Measurements from ENCODE around the gene RYR2. TPM values are rescaled to one million over a fixed set of nuclear protein-coding genes. Genes with fewer than 3 reads are reported as not detected.

Gene RYR2
- total RNA-seq, 1 experiment from 2014 or later: 3.4 TPM

GRCh38 chr1:237705462-237705861 is 663.5 kb downstream of the RYR2 start:
- no peak overlapping the region for H3K23ac ChIP-seq (ENCODE audit: insufficient read length, low read depth, low read length)
- H2BK15ac ChIP-seq (ENCODE audit: low read depth, low read length): no peak overlapping the region
- Mint-ChIP-seq H3K36me3 (ENCODE audit: insufficient read depth in 1 of 3, low read depth in 3 of 3) (no peaks in the 10 kb centered on the region), H3K27me3 (ENCODE audit: low read depth) (no peaks in the 10 kb centered on the region), H3K27ac (no peak overlapping the region), H3K4me1 (no peaks in the 10 kb centered on the region), H3K4me3 (no peak overlapping the region), H3K9me3 (no peaks in the 10 kb centered on the region)
- H2BK12ac ChIP-seq (ENCODE audit: insufficient read length, low read depth, low read length): no peak overlapping the region
- H3K27me3 ChIP-seq (ENCODE audit: insufficient read depth, low read length): no peaks in the 10 kb centered on the region
- H3K18ac ChIP-seq (ENCODE audit: insufficient read length, low read depth, low read length): no peak overlapping the region
- no peak overlapping the region for H4K5ac ChIP-seq (ENCODE audit: insufficient read length, low read depth, low read length)
- H3T11ph ChIP-seq (ENCODE audit: low read length): no peak overlapping the region
- no peak overlapping the region for H2AK5ac ChIP-seq (ENCODE audit: insufficient read length, low read length)
- no peaks in the 10 kb centered on the region for H3K79me1 ChIP-seq (ENCODE audit: insufficient read depth, low read depth, low read length, poor library complexity, severe bottlenecking)
- H3K4me2 ChIP-seq (ENCODE audit: insufficient read depth, insufficient read length, low read length): no peak overlapping the region
- no peak overlapping the region for H4K8ac ChIP-seq (replicated peaks; ENCODE audit: insufficient read length, low read depth, low read length)
- H3K4ac ChIP-seq (ENCODE audit: low read depth, low read length): no peak overlapping the region
- no peaks in the 10 kb centered on the region for H3K79me2 ChIP-seq (ENCODE audit: insufficient read depth, low read length)
- no CpG with 5 or more reads among the region's 4 CpGs for whole genome bisulfite sequencing (ENCODE audit: extremely low coverage, insufficient read length, low lambda C conversion rate)
- no peaks in the 10 kb centered on the region for H3K9me3 ChIP-seq (ENCODE audit: control insufficient read depth, low read depth, low read length)
- no peak overlapping the region for H3K27ac ChIP-seq (ENCODE audit: insufficient read length, low read depth, low read length)
- no peak overlapping the region for H2BK120ac ChIP-seq (ENCODE audit: low read depth, low read length, poor library complexity, severe bottlenecking)
- no peak overlapping the region for H3K14ac ChIP-seq (ENCODE audit: insufficient read depth, low read length)
- H2BK5ac ChIP-seq (ENCODE audit: insufficient read length, low read length): no peak overlapping the region
- no peak overlapping the region for H3K9ac ChIP-seq (ENCODE audit: extremely low read depth, insufficient read length, low read length)
- H3K4me1 ChIP-seq (ENCODE audit: insufficient read depth, low read length): no peaks in the 10 kb centered on the region
- no peak overlapping the region for H2AFZ ChIP-seq (ENCODE audit: low read length)
- no peak for TF ChIP-seq CTCF (conservative IDR thresholded peaks at IDR 0.05)
- no peaks in the 10 kb centered on the region for H4K20me1 ChIP-seq (ENCODE audit: control insufficient read depth, insufficient read depth, insufficient read length)
- H3K23me2 ChIP-seq (ENCODE audit: insufficient read length, low read depth, low read length, poor library complexity, severe bottlenecking): no peaks in the 10 kb centered on the region
- H4K91ac ChIP-seq (ENCODE audit: insufficient read length, low read depth, low read length): no peak overlapping the region
- no peak overlapping the region for H3K56ac ChIP-seq (ENCODE audit: insufficient read length, low read depth, low read length)
- DNase-seq: no peak
- H2BK20ac ChIP-seq (ENCODE audit: low read depth, low read length, poor library complexity, severe bottlenecking): no peak overlapping the region
